ENCODE data around the gene EPC1.

The EPC1 gene

DNA sequence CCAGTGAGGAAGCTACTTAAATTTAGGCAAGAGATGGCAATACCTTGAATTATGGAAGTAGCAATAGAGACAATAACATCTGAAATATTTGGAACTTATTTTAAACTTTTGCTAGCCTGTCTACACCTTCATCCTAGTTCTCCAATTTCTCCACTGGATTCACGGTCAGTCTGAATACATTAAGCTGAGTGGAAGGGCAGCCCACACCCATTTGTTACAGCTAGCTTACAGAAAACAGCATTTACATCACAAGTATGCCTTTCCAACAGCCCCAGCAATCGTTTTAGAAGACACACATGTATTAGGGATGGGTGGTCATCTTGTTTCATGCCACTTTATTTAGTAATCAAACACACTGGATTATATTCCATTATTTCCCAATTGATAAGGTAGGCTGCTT, 16.7 kb downstream of the EPC1 start:
- Histone ChIP-seq H3K9me3 (ENCODE audit: control insufficient read depth, low read depth, low read length) (no peaks in the 10 kb centered on the region), H3K27ac (ENCODE audit: low read length) (no peak overlapping the region), H3K27me3 (ENCODE audit: control insufficient read depth, insufficient read depth, low read length) (no peaks in the 10 kb centered on the region), H3K4me1 (ENCODE audit: control insufficient read depth, low read depth, low read length) (peaks cover 60% of the 10 kb centered on the region), H3K36me3 (ENCODE audit: control insufficient read depth, low read depth, low read length) (no peaks in the 10 kb centered on the region), H3K9ac (ENCODE audit: low read length) (no peak overlapping the region), H3K4me3 (ENCODE audit: low read length) (peak overlapping the region; percentile 6)

DNA sequence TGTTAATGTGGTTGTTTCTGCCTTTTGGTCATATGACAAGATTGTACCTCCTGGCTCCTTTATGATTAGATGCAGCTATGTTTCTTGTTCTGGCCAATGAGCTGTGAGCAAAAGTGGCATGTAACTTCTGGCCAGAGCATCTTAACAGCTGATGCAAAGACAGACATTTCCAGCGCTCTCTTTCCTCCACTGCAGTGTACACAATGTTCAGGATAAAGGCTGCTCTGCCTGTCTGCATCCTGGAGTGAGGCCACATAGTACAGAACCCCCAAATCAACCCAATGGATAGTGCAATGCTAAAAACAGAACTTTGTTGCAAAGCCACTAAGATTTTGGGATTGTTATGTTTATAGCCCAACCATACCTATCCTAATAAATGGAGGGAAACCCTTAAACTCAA, 17.9 kb downstream of the EPC1 start:
- H3K4me1 ChIP-seq (ENCODE audit: control insufficient read depth, low read depth, low read length), result peaks cover 60% of the 10 kb centered on the region

DNA sequence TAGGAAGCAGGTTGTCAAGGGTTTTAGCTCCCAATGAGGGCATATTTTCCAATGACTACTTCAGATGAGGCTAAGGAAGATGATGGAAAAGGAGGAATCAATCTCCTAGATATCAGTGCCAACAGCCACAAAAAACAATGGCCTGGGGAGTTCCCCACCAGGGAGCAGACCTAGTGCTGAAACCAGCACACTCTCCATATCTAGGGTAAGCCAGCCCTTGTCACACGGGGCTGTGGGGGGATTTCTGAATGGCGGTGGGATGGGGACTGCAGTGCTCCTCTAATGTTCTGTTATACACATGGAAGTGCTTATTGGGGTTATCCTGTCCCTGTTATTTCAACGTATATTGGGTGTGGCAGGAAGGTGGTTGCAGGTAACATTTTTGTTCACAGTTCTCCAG, 18.5 kb downstream of the EPC1 start:
- Histone ChIP-seq H3K27ac (ENCODE audit: low read length) (no peak overlapping the region), H3K27me3 (ENCODE audit: control insufficient read depth, insufficient read depth, low read length) (no peaks in the 10 kb centered on the region), H3K9me3 (ENCODE audit: control insufficient read depth, low read depth, low read length) (no peaks in the 10 kb centered on the region), H3K9ac (ENCODE audit: low read length) (no peak overlapping the region), H3K4me1 (ENCODE audit: control insufficient read depth, low read depth, low read length) (peaks cover 57% of the 10 kb centered on the region), H3K36me3 (ENCODE audit: control insufficient read depth, low read depth, low read length) (no peaks in the 10 kb centered on the region), H3K4me3 (ENCODE audit: low read length) (no peak overlapping the region)

More for the DNA sequence above, 17.9 kb downstream of the EPC1 start:
- Histone ChIP-seq H3K9ac (ENCODE audit: low read length) (no peak overlapping the region), H3K27me3 (ENCODE audit: control insufficient read depth, insufficient read depth, low read length) (no peaks in the 10 kb centered on the region), H3K27ac (ENCODE audit: low read length) (no peak overlapping the region), H3K4me3 (ENCODE audit: low read length) (no peak overlapping the region), H3K9me3 (ENCODE audit: control insufficient read depth, low read depth, low read length) (no peaks in the 10 kb centered on the region), H3K36me3 (ENCODE audit: control insufficient read depth, low read depth, low read length) (no peaks in the 10 kb centered on the region)

DNA sequence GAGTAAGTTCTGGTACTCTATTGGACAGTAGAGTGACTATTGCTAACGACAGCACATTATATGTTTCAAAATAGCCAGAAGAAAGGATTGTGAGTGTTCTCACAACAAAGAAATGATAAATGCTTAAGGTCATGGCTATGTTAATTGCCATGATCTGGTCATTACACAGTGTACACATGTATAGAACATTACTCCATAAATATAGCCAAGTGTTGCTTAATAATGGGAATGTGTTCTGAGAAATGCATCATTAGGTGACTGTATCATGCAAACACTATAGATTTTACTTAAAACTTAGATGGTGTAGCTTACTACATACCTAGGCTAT, 19.6 kb downstream of the EPC1 start:
- Histone ChIP-seq H3K4me3 (ENCODE audit: low read length) (no peak overlapping the region), H3K4me1 (ENCODE audit: control insufficient read depth, low read depth, low read length) (peaks cover 53% of the 10 kb centered on the region), H3K36me3 (ENCODE audit: control insufficient read depth, low read depth, low read length) (no peaks in the 10 kb centered on the region), H3K9me3 (ENCODE audit: control insufficient read depth, low read depth, low read length) (no peaks in the 10 kb centered on the region), H3K27me3 (ENCODE audit: control insufficient read depth, insufficient read depth, low read length) (no peaks in the 10 kb centered on the region), H3K27ac (ENCODE audit: low read length) (no peak overlapping the region), H3K9ac (ENCODE audit: low read length) (no peak overlapping the region)

DNA sequence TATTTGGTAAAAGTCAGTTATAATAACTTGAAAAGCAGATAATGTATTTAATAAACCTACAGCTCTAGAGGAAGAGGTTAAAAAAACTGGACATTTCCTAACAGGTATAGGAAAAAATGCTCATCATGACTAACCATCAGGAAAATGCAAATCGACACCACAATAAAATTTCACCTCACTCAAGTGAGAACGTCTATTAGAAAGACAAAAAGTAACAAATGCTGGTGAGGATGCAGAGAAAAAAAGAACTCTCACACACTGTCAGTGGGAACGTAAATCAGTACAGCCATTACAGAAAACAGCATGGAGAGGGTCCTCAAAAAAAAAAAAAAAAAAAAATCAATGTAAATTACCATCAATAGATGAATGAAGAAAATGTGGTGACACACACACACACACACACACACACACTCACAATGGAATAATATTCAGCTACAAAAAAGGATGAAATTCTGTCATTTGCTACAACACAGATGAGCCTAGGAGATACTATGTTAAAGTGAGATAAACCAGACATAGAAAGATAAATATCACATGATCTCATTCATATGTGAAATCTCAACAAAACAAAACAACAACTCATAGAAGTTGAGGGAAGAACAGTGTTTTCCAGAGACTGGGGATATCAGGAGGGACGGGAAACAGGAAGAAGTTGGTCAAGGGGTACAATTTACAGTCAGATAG, 20.1 kb downstream of the EPC1 start:
- Histone ChIP-seq H3K9me3 (ENCODE audit: control insufficient read depth, low read depth, low read length) (no peaks in the 10 kb centered on the region), H3K36me3 (ENCODE audit: control insufficient read depth, low read depth, low read length) (no peaks in the 10 kb centered on the region), H3K4me3 (ENCODE audit: low read length) (no peak overlapping the region), H3K9ac (ENCODE audit: low read length) (no peak overlapping the region), H3K27me3 (ENCODE audit: control insufficient read depth, insufficient read depth, low read length) (no peaks in the 10 kb centered on the region), H3K27ac (ENCODE audit: low read length) (no peak overlapping the region), H3K4me1 (ENCODE audit: control insufficient read depth, low read depth, low read length) (peaks cover 49% of the 10 kb centered on the region)

DNA sequence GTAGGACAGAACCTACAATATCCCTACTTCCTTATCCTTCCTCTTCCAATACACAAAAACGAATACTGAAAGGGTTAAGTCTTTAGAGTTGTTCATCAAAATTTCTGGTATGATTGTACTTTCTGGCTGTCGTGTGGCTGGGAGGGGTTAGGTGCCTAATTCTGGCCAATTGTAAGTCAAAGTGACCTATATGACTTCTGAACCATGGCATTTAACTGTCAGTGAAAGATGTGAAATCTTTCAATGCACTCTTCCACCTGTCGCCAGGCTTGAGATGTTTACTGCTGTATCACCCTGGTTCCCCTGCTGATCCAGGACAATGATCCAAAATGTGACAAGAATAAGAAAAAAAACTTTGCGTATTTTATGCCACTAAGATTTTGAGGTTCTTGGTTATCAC, 20.8 kb downstream of the EPC1 start:
- Histone ChIP-seq H3K27me3 (ENCODE audit: control insufficient read depth, insufficient read depth, low read length) (no peaks in the 10 kb centered on the region), H3K4me1 (ENCODE audit: control insufficient read depth, low read depth, low read length) (peaks cover 48% of the 10 kb centered on the region), H3K36me3 (ENCODE audit: control insufficient read depth, low read depth, low read length) (no peaks in the 10 kb centered on the region), H3K27ac (ENCODE audit: low read length) (no peak overlapping the region), H3K9ac (ENCODE audit: low read length) (no peak overlapping the region), H3K9me3 (ENCODE audit: control insufficient read depth, low read depth, low read length) (no peaks in the 10 kb centered on the region), H3K4me3 (ENCODE audit: low read length) (no peak overlapping the region)

DNA sequence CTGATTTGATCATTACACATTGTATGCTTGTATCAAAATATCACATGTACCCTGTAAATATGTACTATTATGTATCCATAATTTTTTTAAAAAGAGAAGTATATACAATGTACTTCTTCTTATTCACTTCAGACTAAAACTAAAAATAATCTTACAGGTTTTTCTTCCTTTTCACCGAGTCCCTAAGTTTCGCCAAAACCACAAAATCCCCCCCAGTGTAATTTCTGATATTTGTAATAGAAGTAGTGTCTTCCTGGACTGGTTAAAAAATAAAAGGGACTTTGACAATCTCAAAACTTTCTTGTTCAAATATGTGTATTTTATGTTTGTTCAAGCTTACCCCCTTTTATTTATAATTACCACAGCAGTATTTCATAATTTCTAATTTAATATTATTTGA, 23.9 kb downstream of the EPC1 start:
- Histone ChIP-seq H3K36me3 (ENCODE audit: control insufficient read depth, low read depth, low read length) (no peaks in the 10 kb centered on the region), H3K4me1 (ENCODE audit: control insufficient read depth, low read depth, low read length) (peaks cover 17% of the 10 kb centered on the region), H3K27me3 (ENCODE audit: control insufficient read depth, insufficient read depth, low read length) (no peaks in the 10 kb centered on the region), H3K4me3 (ENCODE audit: low read length) (no peak overlapping the region), H3K27ac (ENCODE audit: low read length) (no peak overlapping the region), H3K9ac (ENCODE audit: low read length) (no peak overlapping the region), H3K9me3 (ENCODE audit: control insufficient read depth, low read depth, low read length) (no peaks in the 10 kb centered on the region)

DNA sequence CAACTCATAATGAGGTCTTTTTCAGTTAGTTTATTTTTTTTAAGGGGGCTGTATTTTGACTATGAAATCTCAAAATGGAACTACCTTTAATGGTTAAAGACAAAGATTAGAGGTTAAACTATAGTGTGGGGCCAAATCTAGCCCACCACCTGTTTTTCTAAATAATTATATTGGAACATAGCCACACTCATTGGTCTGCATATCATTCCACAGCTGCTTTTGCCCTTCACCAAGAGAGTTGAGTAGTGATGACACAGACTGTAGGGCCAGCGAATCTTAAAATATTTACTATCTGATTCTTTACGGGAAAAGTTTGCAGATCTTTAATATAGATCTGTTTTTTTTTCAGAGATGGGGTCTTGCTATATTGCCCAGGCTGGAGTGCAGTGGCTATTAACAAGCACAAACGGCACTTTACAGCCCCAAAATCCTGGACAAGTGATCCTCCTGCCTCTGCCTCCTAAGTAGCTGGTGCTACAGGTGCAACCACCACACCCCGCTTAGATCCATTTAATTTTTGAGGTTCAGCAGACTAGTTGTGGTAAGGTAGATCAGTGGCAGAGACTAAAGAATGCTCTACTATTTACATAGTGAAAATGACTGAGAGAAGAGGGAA, 25.8 kb downstream of the EPC1 start:
- Histone ChIP-seq H3K4me1 (ENCODE audit: control insufficient read depth, low read depth, low read length) (peaks cover 3% of the 10 kb centered on the region), H3K9me3 (ENCODE audit: control insufficient read depth, low read depth, low read length) (no peaks in the 10 kb centered on the region), H3K27me3 (ENCODE audit: control insufficient read depth, insufficient read depth, low read length) (no peaks in the 10 kb centered on the region), H3K36me3 (ENCODE audit: control insufficient read depth, low read depth, low read length) (no peaks in the 10 kb centered on the region), H3K27ac (ENCODE audit: low read length) (no peak overlapping the region), H3K4me3 (ENCODE audit: low read length) (no peak overlapping the region), H3K9ac (ENCODE audit: low read length) (no peak overlapping the region)

DNA sequence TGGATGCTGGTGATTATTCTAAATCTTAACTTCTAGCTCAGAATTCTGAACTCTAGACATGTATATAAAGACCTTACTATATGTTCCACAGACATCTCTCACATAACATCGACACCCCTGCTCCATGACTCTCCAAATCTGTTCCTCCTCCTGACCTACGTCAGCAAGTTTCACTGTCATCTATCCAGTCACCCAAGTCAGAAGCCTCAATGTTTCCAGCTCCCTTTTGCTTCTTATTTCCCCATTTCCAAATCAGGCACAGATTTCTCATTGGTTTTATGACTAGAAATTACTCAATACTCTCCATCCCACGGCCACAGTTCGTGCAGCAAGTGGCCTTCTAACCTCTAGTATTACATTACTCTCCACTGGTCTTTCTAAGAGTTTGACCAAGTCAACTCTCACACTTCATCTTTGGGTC, 28.5 kb downstream of the EPC1 start:
- Histone ChIP-seq H3K4me1 (ENCODE audit: control insufficient read depth, low read depth, low read length) (peaks cover 8% of the 10 kb centered on the region), H3K4me3 (ENCODE audit: low read length) (no peak overlapping the region), H3K27me3 (ENCODE audit: control insufficient read depth, insufficient read depth, low read length) (no peaks in the 10 kb centered on the region), H3K9me3 (ENCODE audit: control insufficient read depth, low read depth, low read length) (no peaks in the 10 kb centered on the region), H3K9ac (ENCODE audit: low read length) (no peak overlapping the region), H3K27ac (ENCODE audit: low read length) (no peak overlapping the region), H3K36me3 (ENCODE audit: control insufficient read depth, low read depth, low read length) (no peaks in the 10 kb centered on the region)

DNA sequence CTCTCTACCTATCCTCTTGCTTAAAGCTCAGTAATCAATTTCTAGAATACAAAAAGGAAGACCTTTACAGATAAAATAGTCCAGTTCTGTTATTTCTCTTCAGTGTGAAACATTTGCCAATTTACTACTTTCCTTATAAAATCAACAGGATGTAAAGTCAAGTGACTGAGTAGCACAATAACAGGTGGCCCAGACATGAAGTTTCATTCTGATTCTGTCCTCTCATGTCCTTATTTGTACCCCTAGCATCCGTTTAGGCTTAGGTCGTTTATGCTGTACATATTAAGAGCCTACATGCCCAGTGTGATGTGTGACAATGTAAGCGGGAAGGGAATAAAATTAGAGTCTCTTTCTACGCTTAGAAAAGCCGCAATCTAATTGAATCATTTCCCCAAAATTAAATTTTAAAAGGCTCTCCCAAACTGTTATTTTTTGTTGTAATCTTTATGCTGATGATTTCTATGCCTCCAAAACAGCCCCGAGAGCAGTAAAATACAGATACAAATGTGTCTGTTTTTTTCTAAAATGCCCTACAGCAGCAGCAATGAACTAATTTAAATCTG, 29.1 kb downstream of the EPC1 start:
- Histone ChIP-seq H3K4me3 (ENCODE audit: low read length) (no peak overlapping the region), H3K9ac (ENCODE audit: low read length) (no peak overlapping the region), H3K27ac (ENCODE audit: low read length) (no peak overlapping the region), H3K27me3 (ENCODE audit: control insufficient read depth, insufficient read depth, low read length) (no peaks in the 10 kb centered on the region), H3K36me3 (ENCODE audit: control insufficient read depth, low read depth, low read length) (no peaks in the 10 kb centered on the region), H3K4me1 (ENCODE audit: control insufficient read depth, low read depth, low read length) (peaks cover 8% of the 10 kb centered on the region), H3K9me3 (ENCODE audit: control insufficient read depth, low read depth, low read length) (no peaks in the 10 kb centered on the region)

DNA sequence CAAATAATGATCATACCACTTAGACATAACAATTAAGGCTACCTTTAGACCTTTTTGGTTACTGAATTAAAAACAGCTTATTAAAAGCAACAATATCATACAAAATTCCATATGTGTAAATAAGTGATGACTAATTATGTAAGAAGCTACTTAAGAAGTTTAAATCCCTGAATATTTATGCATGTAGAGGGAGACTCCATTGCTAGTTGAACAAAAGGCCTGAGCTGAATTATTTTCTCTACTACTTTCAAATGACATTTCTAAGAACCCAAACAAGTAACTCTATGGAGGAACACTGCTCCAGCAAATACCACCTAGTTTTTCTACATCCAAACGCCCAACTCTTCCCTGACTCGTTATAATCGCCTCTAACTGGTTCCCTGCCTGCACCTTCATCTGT, 31.5 kb downstream of the EPC1 start:
- no peak overlapping the region for H3K9ac ChIP-seq (ENCODE audit: low read length)
- peaks cover 8% of the 10 kb centered on the region for H3K4me1 ChIP-seq (ENCODE audit: control insufficient read depth, low read depth, low read length)
- no peaks in the 10 kb centered on the region for H3K9me3 ChIP-seq (ENCODE audit: control insufficient read depth, low read depth, low read length)
- H3K36me3 ChIP-seq (ENCODE audit: control insufficient read depth, low read depth, low read length), result no peaks in the 10 kb centered on the region
- no peak overlapping the region for H3K4me3 ChIP-seq (ENCODE audit: low read length)
- no peaks in the 10 kb centered on the region for H3K27me3 ChIP-seq (ENCODE audit: control insufficient read depth, insufficient read depth, low read length)
- H3K27ac ChIP-seq (ENCODE audit: low read length), result no peak overlapping the region

DNA sequence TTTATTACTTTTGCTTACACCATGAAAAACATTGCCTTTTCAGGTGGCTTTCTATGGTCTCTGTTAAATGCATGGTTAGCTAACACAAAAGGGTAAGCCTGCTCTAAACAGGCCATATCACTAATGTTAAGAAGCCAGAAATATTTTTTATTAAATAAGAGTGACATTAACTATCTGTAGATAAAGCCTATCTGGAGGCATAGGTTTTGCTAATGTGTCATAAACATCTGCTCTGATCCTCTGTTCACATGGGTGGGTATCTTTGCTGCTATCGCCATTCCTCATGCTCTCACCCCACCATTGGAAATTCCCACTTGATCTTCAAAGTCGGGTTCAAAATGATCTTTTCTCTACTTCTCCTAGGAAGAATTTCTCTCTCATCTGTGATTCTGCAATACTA, 32.4 kb downstream of the EPC1 start:
- Histone ChIP-seq H3K36me3 (ENCODE audit: control insufficient read depth, low read depth, low read length) (no peaks in the 10 kb centered on the region), H3K27me3 (ENCODE audit: control insufficient read depth, insufficient read depth, low read length) (no peaks in the 10 kb centered on the region), H3K4me1 (ENCODE audit: control insufficient read depth, low read depth, low read length) (peaks cover 8% of the 10 kb centered on the region), H3K4me3 (ENCODE audit: low read length) (no peak overlapping the region), H3K27ac (ENCODE audit: low read length) (no peak overlapping the region), H3K9me3 (ENCODE audit: control insufficient read depth, low read depth, low read length) (no peaks in the 10 kb centered on the region), H3K9ac (ENCODE audit: low read length) (no peak overlapping the region)
